Measurements from ENCODE around the gene ULK1.
"Not testable (repeated sequence)": the region's sequence is repeated elsewhere in the genome, so short reads cannot be mapped to it uniquely, and the experiment has no call there.

Gene ULK1

DNA sequence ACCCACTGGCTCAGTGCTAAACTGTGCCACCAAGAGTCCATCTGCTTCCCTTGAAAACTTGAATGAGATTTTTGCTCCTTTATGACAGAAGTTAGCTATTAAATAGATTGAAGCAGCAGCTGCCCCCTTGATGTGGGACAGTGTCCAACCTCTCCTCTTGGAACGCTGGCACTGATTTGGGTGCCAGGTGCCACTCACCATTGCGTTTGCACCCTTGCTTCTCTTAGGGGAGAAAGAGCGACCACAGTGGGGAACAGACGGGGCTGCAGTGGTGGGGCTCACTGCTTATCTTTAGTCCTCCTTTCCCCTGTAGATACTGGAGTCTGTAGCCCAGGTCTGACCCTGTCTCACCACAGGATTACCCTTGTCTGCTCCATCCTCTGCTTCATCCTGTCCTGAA is 64.7 kb downstream of the ULK1 start:
- TF ChIP-seq, protein P1, sequence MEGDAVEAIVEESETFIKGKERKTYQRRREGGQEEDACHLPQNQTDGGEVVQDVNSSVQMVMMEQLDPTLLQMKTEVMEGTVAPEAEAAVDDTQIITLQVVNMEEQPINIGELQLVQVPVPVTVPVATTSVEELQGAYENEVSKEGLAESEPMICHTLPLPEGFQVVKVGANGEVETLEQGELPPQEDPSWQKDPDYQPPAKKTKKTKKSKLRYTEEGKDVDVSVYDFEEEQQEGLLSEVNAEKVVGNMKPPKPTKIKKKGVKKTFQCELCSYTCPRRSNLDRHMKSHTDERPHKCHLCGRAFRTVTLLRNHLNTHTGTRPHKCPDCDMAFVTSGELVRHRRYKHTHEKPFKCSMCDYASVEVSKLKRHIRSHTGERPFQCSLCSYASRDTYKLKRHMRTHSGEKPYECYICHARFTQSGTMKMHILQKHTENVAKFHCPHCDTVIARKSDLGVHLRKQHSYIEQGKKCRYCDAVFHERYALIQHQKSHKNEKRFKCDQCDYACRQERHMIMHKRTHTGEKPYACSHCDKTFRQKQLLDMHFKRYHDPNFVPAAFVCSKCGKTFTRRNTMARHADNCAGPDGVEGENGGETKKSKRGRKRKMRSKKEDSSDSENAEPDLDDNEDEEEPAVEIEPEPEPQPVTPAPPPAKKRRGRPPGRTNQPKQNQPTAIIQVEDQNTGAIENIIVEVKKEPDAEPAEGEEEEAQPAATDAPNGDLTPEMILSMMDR (IDR thresholded peaks at IDR 0.05; ENCODE audit: low read depth, low read length, missing control alignments) = no peak
- no peak overlapping the region for H3K4me3 ChIP-seq (ENCODE audit: low read depth, low read length)
- no peak for DNase-seq (ENCODE audit: low read depth)
- in situ Hi-C loops (cut with HindIII; ENCODE audit: low sequenced_read_pairs) = no loop called here

DNA sequence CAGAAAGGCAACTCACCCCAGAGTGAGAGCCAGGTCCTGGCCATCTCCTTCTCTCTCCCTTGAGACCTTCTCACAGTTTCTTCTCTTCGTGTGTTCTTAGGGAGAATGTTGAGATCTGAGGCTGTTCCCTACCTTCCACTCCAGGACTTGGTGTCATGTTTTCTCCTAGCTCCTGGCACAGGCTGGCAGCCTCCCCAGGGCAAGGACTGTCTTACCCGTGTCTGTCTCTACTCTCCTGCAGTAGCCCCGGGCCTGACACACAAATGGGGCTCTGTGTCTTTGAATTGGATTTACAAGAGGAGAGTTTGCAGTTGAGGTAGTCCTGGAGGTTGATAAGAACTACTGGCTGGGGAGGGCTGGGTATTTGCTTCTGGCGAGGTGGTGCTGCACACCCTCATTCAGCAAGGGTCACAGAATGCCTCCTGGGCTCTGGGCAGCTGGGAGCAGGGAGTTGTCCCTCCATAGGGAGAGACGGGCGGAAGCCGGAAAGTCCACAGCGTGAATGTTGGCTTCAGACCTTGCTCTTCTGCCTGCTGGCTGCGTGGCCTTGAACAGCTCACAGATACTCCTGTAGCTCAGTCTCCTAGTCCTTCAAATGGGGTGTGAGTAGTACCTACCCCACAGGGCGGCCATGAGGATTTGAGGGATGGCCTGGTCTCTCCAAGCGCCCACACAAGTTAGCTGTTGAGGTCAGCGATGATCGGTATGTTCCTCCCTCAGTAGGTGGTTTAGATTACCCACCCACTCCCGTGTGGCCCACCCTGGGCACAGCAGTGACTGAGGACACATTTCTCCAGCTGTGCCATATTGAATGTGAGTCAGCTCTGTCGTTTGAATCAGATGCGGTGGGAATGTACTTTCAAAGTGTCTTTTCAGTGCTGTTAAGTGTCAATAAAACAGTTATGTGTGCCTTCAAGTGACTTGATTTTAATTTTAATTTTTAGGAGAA is 65.5 kb downstream of the ULK1 start:
- no peak for DNase-seq (ENCODE audit: low read depth)
- in situ Hi-C loops (cut with HindIII; ENCODE audit: low sequenced_read_pairs) = no loop called here
- TF ChIP-seq, protein P1 (IDR thresholded peaks at IDR 0.05; ENCODE audit: low read depth, low read length, missing control alignments) = no peak
- no peak overlapping the region for H3K4me3 ChIP-seq (ENCODE audit: low read depth, low read length)

GRCh38 chr12:131960590-131961325 is 66.3 kb downstream of the ULK1 start:
- DNase-seq (ENCODE audit: low read depth); in situ Hi-C loops (cut with HindIII; ENCODE audit: low sequenced_read_pairs); H3K4me3 ChIP-seq (ENCODE audit: low read depth, low read length): not testable (repeated sequence)

GRCh38 chr12:131961328-131961727 is 66.9 kb downstream of the ULK1 start:
- H3K4me3 ChIP-seq (ENCODE audit: low read depth, low read length); in situ Hi-C loops (cut with HindIII; ENCODE audit: low sequenced_read_pairs); DNase-seq (ENCODE audit: low read depth): not testable (repeated sequence)

- TF ChIP-seq, protein P1 (IDR thresholded peaks at IDR 0.05; ENCODE audit: low read depth, low read length, missing control alignments) = no peak
- in situ Hi-C loops (cut with HindIII; ENCODE audit: low sequenced_read_pairs) = no loop called here
- no peak for DNase-seq (ENCODE audit: low read depth)
- H3K4me3 ChIP-seq (ENCODE audit: low read depth, low read length) = no peak overlapping the region
Observed at GRCh38 chr12:131962069-131962468, 67.6 kb downstream of the ULK1 start.

DNA sequence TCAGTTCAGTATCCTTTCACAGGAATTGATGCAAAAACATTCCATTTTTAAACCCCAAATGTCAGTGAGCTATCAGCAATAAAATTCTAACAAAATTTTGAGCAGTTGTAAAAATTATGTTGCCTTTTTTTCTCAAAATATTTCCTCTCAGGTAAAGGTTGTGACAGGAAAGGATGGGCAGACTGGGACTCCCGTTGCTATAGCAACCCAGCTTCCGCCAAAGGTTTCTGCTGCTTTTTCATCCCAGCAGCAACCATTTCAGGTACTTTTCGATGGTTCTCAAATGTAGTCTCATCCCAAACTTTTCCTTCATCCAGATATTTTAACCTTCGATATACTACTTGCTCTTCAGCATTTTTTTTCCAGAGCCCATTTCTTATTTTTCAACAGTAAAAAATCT is 69.0 kb downstream of the ULK1 start:
- TF ChIP-seq, protein P1 (IDR thresholded peaks at IDR 0.05; ENCODE audit: low read depth, low read length, missing control alignments) = no peak
- no peak for DNase-seq (ENCODE audit: low read depth)
- in situ Hi-C loops (cut with HindIII; ENCODE audit: low sequenced_read_pairs) = no loop called here
- H3K4me3 ChIP-seq (ENCODE audit: low read depth, low read length) = no peak overlapping the region

GRCh38 chr12:131965073-131965472 is 70.7 kb downstream of the ULK1 start:
- no peak overlapping the region for H3K4me3 ChIP-seq (ENCODE audit: low read depth, low read length)
- DNase-seq (ENCODE audit: low read depth) = no peak
- in situ Hi-C loops (cut with HindIII; ENCODE audit: low sequenced_read_pairs) = no loop called here
- TF ChIP-seq, protein P1 (IDR thresholded peaks at IDR 0.05; ENCODE audit: low read depth, low read length, missing control alignments) = no peak
